Measurements from ENCODE around the gene LRIF1.

DNA sequence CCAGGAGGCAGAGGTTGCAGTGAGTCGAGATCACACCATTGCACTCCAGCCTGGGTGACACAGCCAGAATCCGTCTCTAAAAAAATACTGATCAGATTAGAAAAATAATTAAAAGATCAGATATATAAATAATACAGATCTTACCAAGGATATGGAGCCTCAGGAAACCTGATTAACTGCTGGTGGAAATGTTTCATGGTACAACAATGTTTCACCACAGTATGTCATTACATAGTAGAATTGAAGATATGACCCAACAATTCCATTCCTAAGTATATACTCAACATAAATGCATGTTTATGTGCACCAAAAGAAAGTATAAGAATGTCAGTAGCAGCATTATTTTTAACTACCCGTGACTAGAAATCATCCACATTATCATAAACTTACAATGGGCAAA, 49.0 kb downstream of the LRIF1 start:
- TF ChIP-seq, protein P1, sequence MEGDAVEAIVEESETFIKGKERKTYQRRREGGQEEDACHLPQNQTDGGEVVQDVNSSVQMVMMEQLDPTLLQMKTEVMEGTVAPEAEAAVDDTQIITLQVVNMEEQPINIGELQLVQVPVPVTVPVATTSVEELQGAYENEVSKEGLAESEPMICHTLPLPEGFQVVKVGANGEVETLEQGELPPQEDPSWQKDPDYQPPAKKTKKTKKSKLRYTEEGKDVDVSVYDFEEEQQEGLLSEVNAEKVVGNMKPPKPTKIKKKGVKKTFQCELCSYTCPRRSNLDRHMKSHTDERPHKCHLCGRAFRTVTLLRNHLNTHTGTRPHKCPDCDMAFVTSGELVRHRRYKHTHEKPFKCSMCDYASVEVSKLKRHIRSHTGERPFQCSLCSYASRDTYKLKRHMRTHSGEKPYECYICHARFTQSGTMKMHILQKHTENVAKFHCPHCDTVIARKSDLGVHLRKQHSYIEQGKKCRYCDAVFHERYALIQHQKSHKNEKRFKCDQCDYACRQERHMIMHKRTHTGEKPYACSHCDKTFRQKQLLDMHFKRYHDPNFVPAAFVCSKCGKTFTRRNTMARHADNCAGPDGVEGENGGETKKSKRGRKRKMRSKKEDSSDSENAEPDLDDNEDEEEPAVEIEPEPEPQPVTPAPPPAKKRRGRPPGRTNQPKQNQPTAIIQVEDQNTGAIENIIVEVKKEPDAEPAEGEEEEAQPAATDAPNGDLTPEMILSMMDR (IDR thresholded peaks at IDR 0.05), result no peak
- no peak for TF ChIP-seq EP300 (IDR thresholded peaks at IDR 0.05; ENCODE audit: low read depth)
- TF ChIP-seq POLR2A (IDR thresholded peaks at IDR 0.05), result no peak

Measured in transverse colon (tissue), 3 donors.